Non-pigmented ciliary epithelial cell (primary cell): ENCODE data around the gene RASD2.
"Not testable (repeated sequence)": the region's sequence is repeated elsewhere in the genome, so short reads cannot be mapped to it uniquely, and the experiment has no call there.

Experiments
- DNase-seq: peaks from one replicate; pipeline ENCODE4 v3.0.0-alpha.2; 2010; ENCODE audit warnings: low read depth

Gene RASD2, protein sequence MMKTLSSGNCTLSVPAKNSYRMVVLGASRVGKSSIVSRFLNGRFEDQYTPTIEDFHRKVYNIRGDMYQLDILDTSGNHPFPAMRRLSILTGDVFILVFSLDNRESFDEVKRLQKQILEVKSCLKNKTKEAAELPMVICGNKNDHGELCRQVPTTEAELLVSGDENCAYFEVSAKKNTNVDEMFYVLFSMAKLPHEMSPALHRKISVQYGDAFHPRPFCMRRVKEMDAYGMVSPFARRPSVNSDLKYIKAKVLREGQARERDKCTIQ

GRCh38 chr22:35540595-35541253, at the start of gene RASD2:
TSS of gene RASD2 (plus strand) at chr22:35540831. CDS start at chr22:35546810, 5,979 bp downstream.
- DNase-seq: no peak

- DNase-seq: not testable (repeated sequence)
Measured at GRCh38 chr22:35491061-35491907, 49.3 kb upstream of the RASD2 start.

DNA sequence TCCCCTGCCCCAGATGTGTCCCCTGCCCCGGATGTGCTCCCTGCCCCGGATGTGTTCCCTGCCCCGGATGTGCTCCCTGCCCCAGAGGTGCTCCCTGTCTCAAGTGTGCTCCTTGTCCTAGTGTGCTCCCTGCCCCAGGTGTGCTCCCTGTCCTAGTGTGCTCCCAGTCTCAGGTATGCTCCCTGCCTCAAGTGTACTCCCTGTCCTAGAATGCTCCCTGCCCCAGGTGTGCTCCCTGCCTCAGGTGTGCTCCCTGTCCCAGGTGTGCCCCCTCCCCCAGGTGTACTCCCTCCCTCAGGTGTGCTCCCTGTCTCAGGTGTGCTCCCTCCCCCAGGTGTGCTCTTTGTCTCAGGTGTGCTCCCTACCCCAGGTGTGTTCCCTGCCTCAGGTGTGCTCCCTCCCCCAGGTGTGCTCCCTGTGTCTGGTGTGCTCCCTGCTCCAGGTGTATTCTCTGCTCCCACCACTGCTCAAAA, 48.7 kb upstream of the RASD2 start:
- no peak for DNase-seq

- DNase-seq: no peak
Measured at GRCh38 chr22:35493074-35493473, 47.6 kb upstream of the RASD2 start.

DNA sequence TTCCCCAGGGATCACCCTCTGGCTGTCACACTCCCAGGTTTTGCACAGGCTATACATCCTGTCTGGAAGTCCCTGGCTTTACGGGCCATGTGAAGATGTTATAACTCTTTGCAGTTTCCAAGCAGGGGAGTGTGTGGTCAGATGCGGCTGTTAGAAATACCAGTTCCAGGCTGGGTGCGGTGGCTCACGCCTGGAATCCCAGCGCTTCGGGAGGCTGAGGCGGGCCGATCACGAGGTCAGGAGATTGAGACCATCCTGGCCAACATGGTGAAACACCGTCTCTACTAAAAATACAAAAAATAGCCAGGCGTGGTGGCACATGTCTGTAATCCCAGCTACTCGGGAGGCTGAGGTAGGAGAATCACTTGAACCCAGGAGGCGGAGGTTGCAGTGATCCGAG, 44.9 kb upstream of the RASD2 start:
- DNase-seq: not testable (repeated sequence)

GRCh38 chr22:35496768-35497312, 43.8 kb upstream of the RASD2 start:
- no peak for DNase-seq

DNA sequence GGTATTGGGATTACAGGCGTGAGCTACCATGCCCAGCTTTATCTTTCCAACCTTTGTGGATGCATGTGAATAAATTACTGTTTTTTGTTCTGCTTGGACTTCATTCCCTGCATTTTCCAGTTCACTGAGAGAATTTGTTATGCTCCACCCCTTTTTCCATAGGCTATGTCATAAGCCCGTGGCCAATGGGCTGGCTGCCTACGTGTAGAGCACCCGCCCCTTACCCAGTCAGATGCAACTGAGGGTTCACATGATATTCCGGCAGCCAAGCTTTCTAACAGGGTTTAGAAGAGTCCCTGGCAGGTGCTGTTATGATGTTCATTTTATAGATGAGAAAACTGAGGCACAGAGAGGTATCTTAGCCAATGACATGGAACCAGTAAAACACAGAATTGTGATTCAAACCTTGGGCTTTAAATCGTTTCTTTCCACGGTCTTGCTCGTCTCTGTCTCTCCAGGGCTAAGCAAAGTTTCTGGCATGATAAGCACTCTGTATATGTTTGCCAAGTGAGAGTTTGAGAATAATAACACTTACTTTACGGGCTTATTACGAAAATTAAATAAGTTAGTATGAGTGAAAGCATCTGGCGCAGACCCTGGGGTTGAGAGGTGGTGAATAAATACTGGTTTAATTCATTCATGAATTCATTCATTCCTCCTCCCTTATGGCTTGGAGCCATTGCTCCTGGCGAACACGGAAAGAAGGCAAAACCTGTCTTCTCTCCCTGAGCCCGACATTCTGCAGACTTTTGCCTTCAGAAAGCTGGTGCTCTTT, 42.4 kb upstream of the RASD2 start:
- DNase-seq: no peak

GRCh38 chr22:35502836-35503235, 37.8 kb upstream of the RASD2 start:
- no peak for DNase-seq

DNA sequence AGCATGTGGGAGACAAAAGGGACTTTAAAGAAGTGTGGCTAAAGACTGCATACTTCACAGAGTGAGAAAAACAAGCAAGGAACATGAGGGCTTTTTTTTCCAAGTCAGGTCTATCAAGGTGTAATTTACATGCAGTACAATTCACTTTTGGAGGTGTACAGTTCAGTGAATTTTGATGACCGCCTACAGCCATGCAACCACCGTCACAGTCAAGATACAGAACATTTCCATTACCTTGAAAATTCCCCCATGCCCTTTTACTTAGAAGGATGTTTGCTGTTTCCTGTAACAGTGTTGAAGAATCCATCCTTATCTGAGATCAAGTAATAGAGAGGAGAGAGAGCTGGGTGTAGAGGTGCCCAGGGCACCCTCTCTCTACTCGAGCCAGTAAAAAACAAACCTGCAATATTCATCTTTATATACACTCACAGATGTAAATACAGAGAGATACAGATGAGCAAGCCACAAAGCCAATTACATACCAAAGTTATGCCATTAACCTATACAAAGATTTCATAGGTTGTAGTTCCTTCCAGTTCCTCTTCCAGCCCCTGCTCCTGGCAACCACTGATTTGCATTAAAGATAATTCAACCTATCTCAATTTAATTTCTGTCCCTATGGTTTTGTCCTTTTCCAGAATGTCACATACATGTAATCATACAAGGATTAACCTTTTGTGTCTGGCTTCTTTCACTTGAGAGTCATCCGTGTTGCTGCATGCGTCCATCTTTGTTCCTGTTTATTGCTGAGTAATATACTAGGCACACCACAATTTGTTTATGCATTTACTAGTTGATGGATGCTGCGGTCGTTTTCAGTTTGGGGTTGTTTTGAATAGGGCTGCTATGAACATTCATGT, 35.0 kb upstream of the RASD2 start:
- no peak for DNase-seq

- DNase-seq: no peak
Measured at GRCh38 chr22:35506259-35506570, 34.4 kb upstream of the RASD2 start.

DNA sequence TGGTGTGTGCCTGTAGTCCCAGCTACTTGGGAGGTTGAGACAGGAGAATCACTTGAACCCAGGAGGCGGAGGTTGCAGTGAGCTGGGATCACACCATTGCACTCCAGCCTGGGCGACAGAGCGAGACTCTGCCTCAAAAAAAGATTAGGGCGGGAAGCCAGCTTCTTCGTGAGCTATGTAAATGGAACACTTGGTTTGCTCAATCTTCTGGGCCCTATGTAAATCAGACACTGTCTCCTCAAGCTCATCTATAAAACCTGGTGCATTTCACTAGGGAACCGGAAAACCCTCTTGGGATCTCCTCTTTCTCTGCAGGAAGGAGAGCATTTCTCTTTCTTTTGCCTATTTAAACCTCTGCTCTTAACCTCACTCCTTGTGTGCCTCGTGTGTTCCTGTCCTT, 32.8 kb upstream of the RASD2 start:
- not testable (repeated sequence) for DNase-seq

DNA sequence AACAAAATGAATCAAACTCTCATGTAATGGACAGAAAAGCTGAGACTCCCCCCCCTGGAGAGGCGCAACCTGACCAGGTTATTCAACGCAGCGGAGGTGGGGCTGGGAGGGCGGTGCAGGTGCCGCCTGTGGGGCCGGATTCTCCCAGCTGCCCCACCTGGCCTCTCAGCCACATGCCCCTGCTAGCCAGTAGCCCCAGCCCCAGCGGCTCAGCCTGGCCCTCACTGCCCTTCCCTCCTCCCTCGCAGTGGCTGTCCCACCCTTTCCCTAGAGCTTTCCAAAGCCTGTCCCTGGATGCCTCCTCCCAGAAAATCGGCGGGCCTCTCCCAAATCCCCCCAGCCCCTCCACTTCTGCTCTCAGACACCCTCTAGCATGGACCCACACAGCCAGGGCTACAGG, 31.2 kb upstream of the RASD2 start:
- DNase-seq: no peak

GRCh38 chr22:35509960-35510359, 30.7 kb upstream of the RASD2 start:
- DNase-seq: no peak

- DNase-seq: no peak
Measured at GRCh38 chr22:35510481-35510934, 30.1 kb upstream of the RASD2 start.

GRCh38 chr22:35510951-35511350, 29.7 kb upstream of the RASD2 start:
- no peak for DNase-seq

- no peak for DNase-seq
Measured at GRCh38 chr22:35514366-35514765, 26.3 kb upstream of the RASD2 start.

DNA sequence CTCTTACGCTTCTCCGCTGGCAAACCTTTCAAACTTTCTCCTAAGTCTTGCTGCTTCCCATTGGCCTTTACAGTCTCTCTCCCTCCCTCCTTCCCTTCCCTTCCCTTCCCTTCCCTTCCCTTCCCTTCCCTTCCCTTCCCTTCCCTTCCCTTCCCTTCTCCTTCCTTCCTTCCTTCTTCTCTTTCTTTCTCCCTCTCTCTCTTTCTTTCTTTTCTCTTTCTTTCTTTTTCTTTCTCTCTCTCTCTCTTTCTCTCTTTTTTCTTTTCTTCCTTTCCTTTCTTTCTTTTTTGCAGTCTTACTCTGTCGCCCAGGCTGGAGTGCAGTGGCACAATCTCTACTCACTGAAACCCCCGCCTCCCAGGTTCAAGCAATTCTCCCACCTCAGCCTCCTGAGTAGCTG, 24.7 kb upstream of the RASD2 start:
- not testable (repeated sequence) for DNase-seq

DNA sequence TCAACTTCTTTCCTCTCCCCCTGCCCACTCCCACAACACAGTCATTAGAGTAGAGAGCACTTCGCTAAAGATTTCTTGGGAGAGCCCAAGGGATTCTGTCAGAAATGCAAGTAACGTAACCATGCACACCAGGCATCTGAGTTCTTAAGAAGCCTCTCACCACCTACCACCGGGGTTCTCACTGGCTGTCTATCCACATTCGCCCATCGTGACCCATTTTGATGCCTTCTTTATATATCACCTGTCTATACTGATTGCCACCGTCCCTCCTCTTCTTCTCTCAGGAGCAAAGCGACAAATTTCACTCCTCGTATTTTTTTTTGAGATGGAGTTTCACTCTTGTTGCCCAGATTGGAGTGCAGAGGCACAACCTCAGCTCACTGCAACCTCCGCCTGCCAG, 23.9 kb upstream of the RASD2 start:
- no peak for DNase-seq

DNA sequence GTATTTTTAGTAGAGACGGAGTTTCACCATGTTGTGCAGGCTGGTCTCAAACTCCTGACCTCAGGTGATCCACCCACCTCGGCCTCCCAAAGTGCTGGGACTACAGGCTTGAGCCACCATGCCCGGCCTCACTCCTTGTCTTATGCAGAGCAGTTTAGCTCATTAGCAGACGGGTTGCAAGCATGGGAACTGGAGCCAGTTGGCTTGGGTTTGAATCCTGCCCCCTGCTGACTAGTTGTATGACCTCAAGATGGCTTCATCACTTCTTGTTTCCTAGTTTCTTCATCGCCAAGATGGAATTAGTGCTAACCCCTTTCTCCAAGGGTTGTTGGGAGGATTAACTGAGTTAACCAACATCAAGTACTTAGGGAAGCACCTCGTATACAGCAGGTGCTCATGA, 23.4 kb upstream of the RASD2 start:
- DNase-seq: no peak

DNA sequence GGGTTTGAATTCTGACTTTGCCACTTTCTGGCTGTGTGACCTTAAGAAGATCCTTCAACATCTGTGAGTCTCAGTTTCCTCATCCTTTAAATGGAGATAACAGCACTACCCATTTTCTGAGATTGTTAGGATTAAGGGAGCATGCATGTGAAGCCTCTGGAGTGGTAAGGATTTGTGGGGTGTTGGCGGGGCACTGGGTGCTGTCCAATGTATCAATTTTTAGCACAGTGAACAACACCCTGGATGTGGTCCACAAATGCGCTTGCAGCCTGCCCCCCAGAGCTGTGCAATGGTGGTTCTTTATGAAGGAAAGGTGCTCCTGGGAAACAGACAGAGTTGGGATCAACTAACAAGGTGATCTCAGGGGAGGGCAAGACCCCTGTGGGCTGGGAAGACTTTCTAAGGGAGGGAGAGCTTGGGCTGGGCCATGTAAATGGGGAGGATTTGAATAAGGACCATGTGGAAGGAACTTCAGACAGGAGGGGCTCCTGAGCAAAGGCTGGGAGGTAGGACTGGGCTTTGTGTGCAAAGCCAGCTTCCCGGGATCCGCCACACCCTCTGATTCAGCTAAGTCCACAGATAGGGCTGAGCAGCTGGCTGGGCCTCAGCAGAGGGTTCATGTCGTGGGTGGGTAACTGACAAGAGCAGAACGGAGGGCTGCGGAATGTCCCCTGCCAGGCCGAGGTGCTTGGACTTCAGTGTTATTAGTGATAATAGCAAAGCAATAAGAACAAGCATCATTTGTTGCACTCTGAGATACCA, 22.7 kb upstream of the RASD2 start:
- DNase-seq: no peak
